ENCODE data around the gene KPNA2. TPM values are rescaled to one million over a fixed set of nuclear protein-coding genes. Genes with fewer than 3 reads are reported as not detected.

Gene KPNA2
- 36.5 and 87.9 TPM in 2 replicates for total RNA-seq

GRCh38 chr17:68035523-68036303, at the start of gene KPNA2:
TSS of gene KPNA2 (plus strand) at chr17:68035735. CDS start at chr17:68037133, 1,398 bp downstream.

GRCh38 chr17:67996301-67997171, 39.0 kb upstream of the KPNA2 start, which contains the start of gene C17orf58:
TSS of gene C17orf58 (minus strand) at chr17:67996469. CDS start at chr17:67996198, 271 bp downstream.

Other genes starting within 250 kb of the KPNA2 start
- gene BPTF, start 210.2 kb upstream of the KPNA2 start, total RNA-seq: 38.9 and 66.9 TPM in 2 replicates
- 5.9 and 8.1 TPM in 2 replicates for gene C17orf58, start 39.3 kb upstream of the KPNA2 start, total RNA-seq
- gene AMZ2, start 212.3 kb downstream of the KPNA2 start, total RNA-seq: 72.7 and 75.1 TPM in 2 replicates